K562 (cell line): ENCODE measurements around the gene HERC3. TPM values are rescaled to one million over a fixed set of nuclear protein-coding genes. Genes with fewer than 3 reads are reported as not detected.
A peak's percentile ranks its signal among the peaks of the same experiment; 100 is the strongest.

ENCODE experiments used
- ATAC-seq: fragments of 200-7000 bp; cut with Tn5 transposase; 3 replicates; pipeline ENCODE4 v1.9.1; 2020; ENCODE audit warnings: moderate library complexity
- BruUV-seq: library from RNA; stranded (reverse); fragments of 400-500 nt; replicated peaks from 2 replicates; lab custom pipeline; 2021; lab: Mats Ljungman, UMichigan
- CTCF ChIA-PET: fragments of 300-600 bp; formaldehyde crosslinking; extraction: SDS; loops from one replicate; lab custom pipeline; 2021; ENCODE audit warnings: low intra/inter-chr PET ratio; lab: Yijun Ruan, JAX
- POLR2A ChIA-PET: fragments of 300-600, 350-650 bp; sonication (Branson Sonifier 250); formaldehyde crosslinking; extraction: SDS; loops from one replicate; lab custom pipeline; 2021; ENCODE audit warnings: antibody characterized with exemption, inconsistent platforms; lab: Yijun Ruan, JAX
- DNase-seq, 4 experiments: peaks; one replicate each; pipeline versions ENCODE4 v3.0.0 to v3.0.0-alpha.2; 2011 to 2018; ENCODE audit warnings: low spot score in 3 of 4, mixed read lengths in 3 of 4; ENCODE audit errors: extremely low read depth in 1 of 4
- FAIRE-seq: peaks from 2 replicates; lab custom pipeline; 2011; peaks lifted over from hg19 to GRCh38; lab: Jason Lieb, UNC
- H2AFZ ChIP-seq: 2 replicates; pipeline ENCODE4 v1.6.0; 2011; ENCODE audit warnings: low read depth, low read length, control low read depth, inconsistent platforms
- H3K27ac ChIP-seq: fragments of 200-600 bp; 3 replicates; pipeline ENCODE4 v1.8.0; 2011; ENCODE audit warnings: low read depth, mild to moderate bottlenecking, control low read depth, inconsistent platforms, low read length, moderate library complexity, mixed read lengths; ENCODE audit errors: extremely low read depth
- H3K27me3 ChIP-seq, 2 experiments: fragments of 300-600 bp in 1 of 2; 2 replicates in 1 of 2; 3 replicates in 1 of 2; pipeline versions ENCODE4 v1.6.0 to v1.8.0; 2011; ENCODE audit warnings: inconsistent platforms in 2 of 2, low read length in 2 of 2, mild to moderate bottlenecking in 1 of 2, mixed read lengths in 1 of 2, moderate library complexity in 1 of 2; ENCODE audit not compliant: control insufficient read depth in 2 of 2, insufficient read depth in 2 of 2
- H3K36me3 ChIP-seq: fragments of 300-600 bp; 3 replicates; pipeline ENCODE4 v1.8.0; 2011; ENCODE audit warnings: mild to moderate bottlenecking, low read length, inconsistent platforms; ENCODE audit not compliant: control insufficient read depth, insufficient read depth
- H3K4me1 ChIP-seq, 2 experiments: fragments of 200-600 bp in 1 of 2; replicated peaks in 1 of 2; 2 replicates in 1 of 2; 3 replicates in 1 of 2; pipeline versions ENCODE4 v1.5.1 to v1.8.0; 2011; ENCODE audit warnings: inconsistent platforms in 2 of 2, low read length in 2 of 2, mild to moderate bottlenecking in 1 of 2, mixed read lengths in 1 of 2, moderate library complexity in 1 of 2; ENCODE audit not compliant: control insufficient read depth in 2 of 2, insufficient read depth in 2 of 2
- H3K4me2 ChIP-seq: 2 replicates; pipeline ENCODE4 v1.6.1; 2011; ENCODE audit warnings: low read length, control low read depth, inconsistent platforms, mixed read lengths; ENCODE audit not compliant: insufficient read depth
- H3K4me3 ChIP-seq: fragments of 200-600 bp; sonication (generic), shearing (Covaris generic); 2 replicates; pipeline ENCODE4 v1.5.1; 2016; ENCODE audit warnings: control low read depth, inconsistent platforms
- H3K79me2 ChIP-seq: fragments of 200-600 bp; 3 replicates; pipeline ENCODE4 v1.8.0; 2011; ENCODE audit warnings: low read length, inconsistent platforms; ENCODE audit not compliant: control insufficient read depth, insufficient read depth
- H3K9ac ChIP-seq, 2 experiments: 2 replicates each; pipeline versions ENCODE4 v1.6.0 to v1.6.1; 2011; ENCODE audit warnings: low read depth in 2 of 2, low read length in 2 of 2, control low read depth in 1 of 2, inconsistent platforms in 1 of 2, mild to moderate bottlenecking in 1 of 2, mixed read lengths in 1 of 2; ENCODE audit not compliant: insufficient read depth in 1 of 2
- H3K9me1 ChIP-seq: one replicate; pipeline ENCODE4 v1.6.0; 2011; ENCODE audit warnings: inconsistent platforms, mild to moderate bottlenecking, low read length, moderate library complexity; ENCODE audit not compliant: control insufficient read depth, insufficient read depth
- H3K9me3 ChIP-seq: replicated peaks from 2 replicates; pipeline ENCODE4 v1.5.1; 2011; ENCODE audit warnings: low read depth, low read length, inconsistent platforms; ENCODE audit not compliant: control insufficient read depth, insufficient read depth
- H4K20me1 ChIP-seq: replicated peaks from 2 replicates; pipeline ENCODE4 v1.6.1; 2011; ENCODE audit warnings: low read length, inconsistent platforms, mixed read lengths; ENCODE audit not compliant: control insufficient read depth, insufficient read depth
- BRF1 ChIP-seq: IDR thresholded peaks from 3 replicates; pipeline ENCODE4 v1.6.1; 2011; ENCODE audit warnings: borderline replicate concordance, mild to moderate bottlenecking; ENCODE audit not compliant: insufficient read length; ENCODE audit errors: extremely low read depth
- CEBPG ChIP-seq, 3 experiments: fragments of 200-800 bp in 1 of 3; sonication (Bioruptor generic) in 1 of 3; sonication (generic) in 1 of 3; formaldehyde crosslinking in 1 of 3; IDR thresholded peaks in 2 of 3; conservative IDR thresholded peaks in 1 of 3; 2 replicates each; pipeline versions ENCODE4 v1.6.1 to v1.8.0; 2016 to 2022; ENCODE audit warnings: missing compliant biosample characterization in 2 of 3, missing genetic modification characterization in 2 of 3, mild to moderate bottlenecking in 1 of 3, missing genetic modification reagents in 1 of 3
- DIDO1 ChIP-seq: fragments of 450-650 bp; IDR thresholded peaks from 2 replicates; pipeline ENCODE4 v1.6.1; 2016; ENCODE audit warnings: low read depth, missing biosample characterization, missing genetic modification characterization
- HSF4 ChIP-seq: fragments of 250-450 bp; sonication (Bioruptor Pico); IDR thresholded peaks from 2 replicates; pipeline ENCODE4 v2.1.2; 2022; ENCODE audit warnings: mild to moderate bottlenecking, moderate library complexity, borderline replicate concordance
- NCOR1 ChIP-seq: fragments of 450-650 bp; IDR thresholded peaks from 2 replicates; pipeline ENCODE4 v1.6.1; 2016; ENCODE audit warnings: mild to moderate bottlenecking, moderate library complexity
- PTTG1 ChIP-seq: fragments of 450-650 bp; IDR thresholded peaks from 2 replicates; pipeline ENCODE4 v1.6.1; 2016; ENCODE audit warnings: low read depth, mild to moderate bottlenecking, missing genetic modification characterization, missing compliant biosample characterization
- RBM22 ChIP-seq: fragments of 200-400 bp; formaldehyde crosslinking; IDR thresholded peaks from 2 replicates; pipeline ENCODE4 v1.6.1; 2018; ENCODE audit warnings: low read length, low read depth; ENCODE audit not compliant: poor library complexity, severe bottlenecking
- SAP30 ChIP-seq: fragments of 200-600 bp; sonication (generic); IDR thresholded peaks from 2 replicates; pipeline ENCODE4 v1.6.1; 2012; ENCODE audit warnings: borderline replicate concordance, low read depth, mild to moderate bottlenecking, moderate library complexity, low read length, control low read depth, inconsistent platforms; ENCODE audit not compliant: insufficient read depth, poor library complexity, severe bottlenecking
- TRIM28 ChIP-seq: fragments of 450-650 bp; IDR thresholded peaks from 2 replicates; pipeline ENCODE4 v1.6.1; 2017
- U2AF1 ChIP-seq: fragments of 200-400 bp; formaldehyde crosslinking; optimal IDR thresholded peaks from 2 replicates; pipeline ENCODE3; 2017; ENCODE audit warnings: mild to moderate bottlenecking, low read depth, low read length, moderate library complexity
- ZNF12 ChIP-seq: sonication (generic); formaldehyde crosslinking; IDR thresholded peaks from 2 replicates; pipeline ENCODE4 v1.4.0; 2020; ENCODE audit warnings: mild to moderate bottlenecking, missing genetic modification reagents
- ZNF347 ChIP-seq: fragments of 450-650 bp; formaldehyde crosslinking; IDR thresholded peaks from 2 replicates; pipeline ENCODE4 v1.4.0; 2020; ENCODE audit warnings: low read depth, mild to moderate bottlenecking, moderate library complexity
- ZNF551 ChIP-seq: fragments of 250-450 bp; sonication (Bioruptor Pico); IDR thresholded peaks from 2 replicates; pipeline ENCODE4 v1.5.0; 2021; ENCODE audit warnings: mild to moderate bottlenecking, moderate library complexity
- WGBS: fragments of 100-300 bp; shearing (Covaris generic); methylation state at CpG from one replicate; pipeline ENCODE4 v1.1.6; 2016; ENCODE audit warnings: low coverage, mixed read lengths; ENCODE audit not compliant: insufficient coverage; ENCODE audit errors: missing lambda C conversion rate; 5-methylcytosine and 5-hydroxymethylcytosine counted together
- in situ Hi-C: fragments of 300-500 bp; cut with MboI; formaldehyde crosslinking; loops from 4 replicates; pipeline ENCODE4 v1.15.0; 2018; ENCODE audit warnings: inconsistent platforms, mixed read lengths
- intact Hi-C: fragments of 100-400 bp; cut with micrococcal nuclease; formaldehyde crosslinking; loops from 2 replicates; pipeline ENCODE4 v1.14.2; 2022
- polyA plus RNA-seq, 8 experiments: library from polyadenylated mRNA; depleted of rRNA in 4 of 8; stranded (reverse) in 5 of 8; unstranded in 3 of 8; fragments of >200 nt; fragmentation: Nextera tagmentation in 2 of 8; fragmentation: Illumina TruSeq in 1 of 8; extraction: Ambion mirVana in 2 of 8; extraction: Trizol in 1 of 8; gene quantifications; 2 replicates each; pipeline versions ENCODE4 v1.2.1 to v1.2.3, GENCODE V29; 2011 to 2014; ENCODE audit warnings: inconsistent platforms in 1 of 8, missing spikeins in 1 of 8
- total RNA-seq, 7 experiments: library from RNA; depleted of rRNA in 6 of 7; stranded (reverse); fragments of >200 nt in 6 of 7; fragmentation: Illumina TruSeq in 2 of 7; extraction: Trizol in 2 of 7; gene quantifications; 2 replicates each; pipeline versions ENCODE4 v1.2.1 to v1.2.3, GENCODE V29; 2011 to 2021; ENCODE audit warnings: low replicate concordance in 1 of 7

The HERC3 gene
- total and polyA plus RNA-seq, 9 of the 15 experiments (the other 6 are each of a cell fraction or from before 2014, with no cell fraction given) = 1.8 to 13.1 (median 7.6) TPM

GRCh38 chr4:88623097-88623496 is 30.8 kb downstream of the HERC3 start:
- in situ Hi-C loops (no loop called here), intact Hi-C loops (no loop called here)
- H3K36me3 ChIP-seq = no peaks in the 10 kb centered on the region
- H3K27me3 ChIP-seq = no peaks in the 10 kb centered on the region
- H4K20me1 ChIP-seq = no peaks in the 10 kb centered on the region
- no peak overlapping the region for H3K27ac ChIP-seq
- no peaks in the 10 kb centered on the region for H3K9me1 ChIP-seq
- WGBS = 34% methylated on average over 3 of the region's 3 CpGs
- POLR2A ChIA-PET = no interaction called here
- DNase-seq = no peak
- H3K9ac ChIP-seq = no peak overlapping the region
- H3K79me2 ChIP-seq = no peaks in the 10 kb centered on the region
- H3K4me1 ChIP-seq = no peaks in the 10 kb centered on the region
- no peak overlapping the region for H3K4me2 ChIP-seq
- H3K4me3 ChIP-seq = no peak overlapping the region
- ATAC-seq = no peak
- CTCF ChIA-PET = no interaction called here
- H2AFZ ChIP-seq = no peak overlapping the region
- no TSS peak for BruUV-seq
- no peaks in the 10 kb centered on the region for H3K9me3 ChIP-seq
- TF ChIP-seq CEBPG (CRISPR knock-in tag; IDR thresholded peaks at IDR 0.05) (no peak), CEBPG (tag; conservative IDR thresholded peaks at IDR 0.05 in 1 of 2, IDR thresholded peaks at IDR 0.05 in 1 of 2) (peak in 1 of 2 experiments; percentile 55; a peak in 1 of 4 replicates), SAP30 (no peak)
- no peak for FAIRE-seq

GRCh38 chr4:88628746-88629145 is 36.5 kb downstream of the HERC3 start:
- no peak for ATAC-seq
- in situ Hi-C loops = no loop called here
- WGBS = 67% methylated on average over 7 of the region's 8 CpGs

More at GRCh38 chr4:88628746-88629145, 36.5 kb downstream of the HERC3 start:
- Histone ChIP-seq H3K79me2 (no peaks in the 10 kb centered on the region), H3K9me1 (no peaks in the 10 kb centered on the region), H3K4me3 (no peak overlapping the region), H3K4me2 (no peak overlapping the region), H3K4me1 (no peaks in the 10 kb centered on the region), H3K9ac (no peak overlapping the region), H4K20me1 (no peaks in the 10 kb centered on the region), H3K27me3 (no peaks in the 10 kb centered on the region), H2AFZ (no peak overlapping the region), H3K9me3 (no peaks in the 10 kb centered on the region), H3K27ac (no peak overlapping the region), H3K36me3 (no peaks in the 10 kb centered on the region)
- CTCF ChIA-PET = no interaction called here
- DNase-seq (no peak), FAIRE-seq (no peak)
- POLR2A ChIA-PET = no interaction called here
- TF ChIP-seq U2AF1 (no peak), BRF1 (no peak), HSF4 (CRISPR knock-in tag) (no peak), ZNF551 (CRISPR knock-in tag) (no peak), DIDO1 (tag) (no peak), PTTG1 (tag) (no peak), ZNF12 (CRISPR knock-in tag) (no peak), RBM22 (no peak), TRIM28 (no peak), NCOR1 (no peak), ZNF347 (CRISPR knock-in tag) (no peak)
- intact Hi-C loops = no loop called here
- BruUV-seq = no TSS peak
